ENCODE data around the gene ALB. TPM values are rescaled to one million over a fixed set of nuclear protein-coding genes. Genes with fewer than 3 reads are reported as not detected.

The ALB gene
- total and polyA plus RNA-seq, 2 donors (not counting 1 experiment from before 2014, with no cell fraction given) = 0.24 TPM; not detected in 1

DNA sequence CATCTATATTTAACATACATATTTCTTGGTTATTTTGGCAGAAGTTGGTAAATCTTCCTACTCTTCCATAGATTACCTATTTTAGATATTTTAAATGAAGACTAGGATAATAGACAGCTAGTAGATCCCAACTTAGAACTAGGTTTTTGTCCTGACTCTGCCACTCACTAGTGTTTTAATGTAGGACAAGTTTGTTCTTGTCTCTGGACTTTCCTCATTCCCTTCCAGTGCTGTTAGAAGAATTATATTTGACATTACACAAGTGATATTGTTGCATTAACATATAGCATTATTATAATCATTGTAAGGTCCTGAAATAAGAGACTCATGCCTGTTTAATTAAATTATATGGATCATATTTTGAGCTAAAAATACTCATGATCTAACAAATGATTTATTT, 24.1 kb upstream of the ALB start:
- POLR2A ChIA-PET = no interaction called here
- H3K27ac ChIP-seq (ENCODE audit: low read length in 2 of 2) = no peak overlapping the region
- no peak overlapping the region for H3K4me2 ChIP-seq (replicated peaks; ENCODE audit: low read depth, low read length, poor library complexity, severe bottlenecking)
- no peak for ATAC-seq (ENCODE audit: low read depth)
- no peaks in the 10 kb centered on the region for H3K79me2 ChIP-seq (ENCODE audit: control insufficient read depth, insufficient read depth, low read length)
- CTCF ChIA-PET = interaction anchor here (0.6 kb wide), 1 partner anchor 247 kb away, joined by 3 read pairs; no protein-coding TSS in a partner anchor
- H3K9me3 ChIP-seq (ENCODE audit: control extremely low read depth in 1 of 3, control insufficient read depth in 2 of 3, insufficient read depth in 1 of 3, low read length in 2 of 3) = peaks cover 0 to 1% (median 0%) of the 10 kb centered on the region in 3 donors
- TF ChIP-seq, protein P1, sequence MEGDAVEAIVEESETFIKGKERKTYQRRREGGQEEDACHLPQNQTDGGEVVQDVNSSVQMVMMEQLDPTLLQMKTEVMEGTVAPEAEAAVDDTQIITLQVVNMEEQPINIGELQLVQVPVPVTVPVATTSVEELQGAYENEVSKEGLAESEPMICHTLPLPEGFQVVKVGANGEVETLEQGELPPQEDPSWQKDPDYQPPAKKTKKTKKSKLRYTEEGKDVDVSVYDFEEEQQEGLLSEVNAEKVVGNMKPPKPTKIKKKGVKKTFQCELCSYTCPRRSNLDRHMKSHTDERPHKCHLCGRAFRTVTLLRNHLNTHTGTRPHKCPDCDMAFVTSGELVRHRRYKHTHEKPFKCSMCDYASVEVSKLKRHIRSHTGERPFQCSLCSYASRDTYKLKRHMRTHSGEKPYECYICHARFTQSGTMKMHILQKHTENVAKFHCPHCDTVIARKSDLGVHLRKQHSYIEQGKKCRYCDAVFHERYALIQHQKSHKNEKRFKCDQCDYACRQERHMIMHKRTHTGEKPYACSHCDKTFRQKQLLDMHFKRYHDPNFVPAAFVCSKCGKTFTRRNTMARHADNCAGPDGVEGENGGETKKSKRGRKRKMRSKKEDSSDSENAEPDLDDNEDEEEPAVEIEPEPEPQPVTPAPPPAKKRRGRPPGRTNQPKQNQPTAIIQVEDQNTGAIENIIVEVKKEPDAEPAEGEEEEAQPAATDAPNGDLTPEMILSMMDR (IDR thresholded peaks at IDR 0.05) = no peak
- no peak for TF ChIP-seq EZH2 (IDR thresholded peaks at IDR 0.05; ENCODE audit: borderline replicate concordance, insufficient read depth, low read depth, low read length, poor library complexity, severe bottlenecking)
- Mint-ChIP-seq H3K27me3 (peaks cover 3% of the 10 kb centered on the region), H3K27ac (no peak overlapping the region), H3K4me3 (no peak overlapping the region), H3K4me1 (no peaks in the 10 kb centered on the region), H3K9me3 (ENCODE audit: insufficient read depth) (no peaks in the 10 kb centered on the region)
- no peak for DNase-seq
- intact Hi-C loops (cut with micrococcal nuclease) = no loop called here
- H3K9ac ChIP-seq (ENCODE audit: low read length) = no peak overlapping the region
- no peaks in the 10 kb centered on the region for H4K20me1 ChIP-seq (ENCODE audit: control insufficient read depth, insufficient read depth, low read length, poor library complexity, severe bottlenecking)
- no peaks in the 10 kb centered on the region for H3K27me3 ChIP-seq (replicated peaks in 1 of 4; ENCODE audit: control extremely low read depth in 1 of 4, control insufficient read depth in 3 of 4, insufficient read depth in 4 of 4, low read length in 3 of 4)
- H3K4me3 ChIP-seq (ENCODE audit: control extremely low read depth in 1 of 5, extremely low read depth in 1 of 5, insufficient read depth in 1 of 5, low read depth in 2 of 5, low read length in 4 of 5) = no peak overlapping the region
- H3K36me3 ChIP-seq (replicated peaks in 1 of 2; ENCODE audit: control extremely low read depth in 1 of 2, control insufficient read depth in 1 of 2, extremely low read depth in 1 of 2, insufficient read depth in 2 of 2, low read length in 1 of 2) = no peaks in the 10 kb centered on the region
- H2AFZ ChIP-seq (ENCODE audit: insufficient read depth, low read depth, low read length, poor library complexity, severe bottlenecking) = no peak overlapping the region
- H3K4me1 ChIP-seq (ENCODE audit: control insufficient read depth in 2 of 2, insufficient read depth in 2 of 2, low read length in 2 of 2) = no peaks in the 10 kb centered on the region

DNA sequence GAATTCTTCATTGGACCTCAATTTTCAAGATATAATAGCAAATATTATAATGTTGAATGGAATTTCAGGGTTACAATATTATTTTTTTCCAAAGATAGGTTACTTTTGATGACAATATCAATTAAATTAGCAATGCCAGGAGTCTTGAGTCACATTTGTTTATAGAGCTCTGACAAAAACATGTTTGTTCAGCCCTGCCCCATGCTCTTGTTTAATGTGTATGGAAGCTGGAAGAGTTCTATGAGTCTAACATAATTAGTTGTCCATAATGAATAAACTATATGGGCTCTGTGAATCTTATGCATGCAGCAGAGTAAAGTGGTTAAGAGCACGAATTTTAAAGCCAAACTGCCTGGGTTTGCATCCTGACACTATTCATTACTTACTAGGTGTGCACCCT, 22.9 kb upstream of the ALB start:
- TF ChIP-seq, protein P1 (IDR thresholded peaks at IDR 0.05) = no peak
- no peak for TF ChIP-seq EZH2 (IDR thresholded peaks at IDR 0.05; ENCODE audit: borderline replicate concordance, insufficient read depth, low read depth, low read length, poor library complexity, severe bottlenecking)
- POLR2A ChIA-PET = no interaction called here
- Histone ChIP-seq H3K27me3 (replicated peaks in 1 of 4; ENCODE audit: control extremely low read depth in 1 of 4, control insufficient read depth in 3 of 4, insufficient read depth in 4 of 4, low read length in 3 of 4) (no peaks in the 10 kb centered on the region), H3K36me3 (replicated peaks in 1 of 2; ENCODE audit: control extremely low read depth in 1 of 2, control insufficient read depth in 1 of 2, extremely low read depth in 1 of 2, insufficient read depth in 2 of 2, low read length in 1 of 2) (no peaks in the 10 kb centered on the region), H3K79me2 (ENCODE audit: control insufficient read depth, insufficient read depth, low read length) (no peaks in the 10 kb centered on the region), H3K9ac (ENCODE audit: low read length) (no peak overlapping the region), H3K4me1 (ENCODE audit: control insufficient read depth in 2 of 2, insufficient read depth in 2 of 2, low read length in 2 of 2) (no peaks in the 10 kb centered on the region), H4K20me1 (ENCODE audit: control insufficient read depth, insufficient read depth, low read length, poor library complexity, severe bottlenecking) (no peaks in the 10 kb centered on the region), H3K4me2 (replicated peaks; ENCODE audit: low read depth, low read length, poor library complexity, severe bottlenecking) (no peak overlapping the region), H2AFZ (ENCODE audit: insufficient read depth, low read depth, low read length, poor library complexity, severe bottlenecking) (no peak overlapping the region), H3K27ac (ENCODE audit: low read length in 2 of 2) (no peak overlapping the region), H3K4me3 (ENCODE audit: control extremely low read depth in 1 of 5, extremely low read depth in 1 of 5, insufficient read depth in 1 of 5, low read depth in 2 of 5, low read length in 4 of 5) (no peak overlapping the region), H3K9me3 (ENCODE audit: control extremely low read depth in 1 of 3, control insufficient read depth in 2 of 3, insufficient read depth in 1 of 3, low read length in 2 of 3) (peaks cover 0 to 1% (median 0%) of the 10 kb centered on the region in 3 donors)
- CTCF ChIA-PET = no interaction called here
- DNase-seq (no peak), ATAC-seq (ENCODE audit: low read depth) (no peak)
- Mint-ChIP-seq H3K27ac (no peak overlapping the region), H3K9me3 (ENCODE audit: insufficient read depth) (peaks cover 2% of the 10 kb centered on the region), H3K4me3 (no peak overlapping the region), H3K4me1 (no peaks in the 10 kb centered on the region), H3K27me3 (peaks cover 3% of the 10 kb centered on the region)
- intact Hi-C loops (cut with micrococcal nuclease) = no loop called here
- no CpG with 5 or more reads among the region's 1 CpG for WGBS (ENCODE audit: insufficient coverage)
